HG02588 (cell line): ENCODE results near the gene AFAP1.

Source experiments
- ATAC-seq: cut with Tn5 transposase; IDR thresholded peaks from one replicate; pipeline ENCODE4 v1.9.1; 2021; ENCODE audit warnings: mild to moderate bottlenecking, moderate library complexity; ENCODE audit not compliant: unreplicated experiment

Gene AFAP1

DNA sequence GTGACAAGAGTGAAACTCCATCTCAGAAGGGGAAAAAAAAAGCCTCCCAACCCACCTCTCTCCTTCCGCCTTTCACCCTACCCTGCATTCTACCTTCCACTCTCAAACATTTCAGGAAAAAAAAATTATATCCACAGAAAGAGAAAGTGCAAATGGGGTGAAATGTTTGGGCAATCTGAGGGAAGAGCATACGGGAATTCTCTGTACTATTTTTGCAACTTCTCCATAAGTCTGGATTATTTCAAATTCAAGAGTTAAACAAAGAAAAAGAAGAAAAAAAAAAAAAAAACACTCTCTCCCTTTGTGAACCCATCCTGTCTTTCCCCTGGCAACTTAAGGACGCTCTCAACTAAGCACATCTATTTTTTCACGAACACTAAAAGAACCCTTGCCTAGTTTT, 41.3 kb downstream of the AFAP1 start:
- no peak for ATAC-seq

GRCh38 chr4:7897811-7898210, 41.9 kb downstream of the AFAP1 start:
- no peak for ATAC-seq

- ATAC-seq = no peak
Measured at GRCh38 chr4:7894677-7895181, 44.9 kb downstream of the AFAP1 start.

DNA sequence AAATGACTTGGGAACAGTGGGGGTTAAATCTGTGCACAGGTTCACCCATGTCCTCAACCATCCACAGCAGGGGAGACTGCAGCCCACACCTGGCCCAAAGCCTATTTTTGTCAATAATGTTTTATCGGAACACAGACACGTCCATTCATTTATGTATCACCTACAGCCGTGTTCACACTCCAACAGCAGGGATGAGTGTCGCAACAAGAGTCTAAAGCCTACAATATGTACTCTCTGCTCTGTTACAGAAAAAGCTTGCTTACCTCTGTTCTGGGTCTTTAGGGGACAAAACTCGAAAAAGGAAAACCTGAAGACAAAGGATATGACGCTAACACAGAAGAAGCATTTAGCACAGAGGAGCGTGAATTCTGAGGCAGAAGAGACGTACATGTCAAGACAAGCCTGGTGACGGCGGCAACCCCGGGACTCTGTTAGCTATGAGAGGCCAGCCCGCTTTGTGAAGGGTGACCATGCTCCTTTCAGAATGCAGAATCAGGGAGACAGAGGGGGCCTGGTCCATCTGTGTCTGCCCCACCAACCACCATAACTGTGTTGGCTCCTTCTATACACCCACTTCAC, 45.5 kb downstream of the AFAP1 start:
- ATAC-seq = no peak

GRCh38 chr4:7893539-7893938, 46.1 kb downstream of the AFAP1 start:
- no peak for ATAC-seq

GRCh38 chr4:7892212-7893019, 47.2 kb downstream of the AFAP1 start:
- ATAC-seq = no peak

GRCh38 chr4:7890635-7891393, 48.8 kb downstream of the AFAP1 start:
- ATAC-seq = no peak

DNA sequence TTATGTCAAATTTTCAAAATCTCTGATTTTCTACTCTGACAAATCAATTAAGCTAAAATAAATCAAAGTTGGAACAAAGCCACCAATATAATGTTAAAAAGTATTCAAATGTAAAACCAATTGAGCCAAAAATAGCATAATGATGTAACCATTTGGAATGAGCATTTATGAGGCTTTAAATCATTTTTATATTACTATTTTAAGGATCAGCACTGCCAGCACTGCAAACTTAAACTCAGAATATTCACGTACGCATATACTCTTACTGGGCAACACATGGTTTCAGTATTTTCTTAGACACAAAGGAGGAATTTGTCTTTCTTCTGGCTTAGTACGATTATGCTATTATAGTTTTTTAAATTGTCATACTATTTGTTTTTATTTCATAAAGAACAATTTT, 52.2 kb downstream of the AFAP1 start:
- no peak for ATAC-seq

GRCh38 chr4:7886007-7886973, 53.4 kb downstream of the AFAP1 start:
- no peak for ATAC-seq

DNA sequence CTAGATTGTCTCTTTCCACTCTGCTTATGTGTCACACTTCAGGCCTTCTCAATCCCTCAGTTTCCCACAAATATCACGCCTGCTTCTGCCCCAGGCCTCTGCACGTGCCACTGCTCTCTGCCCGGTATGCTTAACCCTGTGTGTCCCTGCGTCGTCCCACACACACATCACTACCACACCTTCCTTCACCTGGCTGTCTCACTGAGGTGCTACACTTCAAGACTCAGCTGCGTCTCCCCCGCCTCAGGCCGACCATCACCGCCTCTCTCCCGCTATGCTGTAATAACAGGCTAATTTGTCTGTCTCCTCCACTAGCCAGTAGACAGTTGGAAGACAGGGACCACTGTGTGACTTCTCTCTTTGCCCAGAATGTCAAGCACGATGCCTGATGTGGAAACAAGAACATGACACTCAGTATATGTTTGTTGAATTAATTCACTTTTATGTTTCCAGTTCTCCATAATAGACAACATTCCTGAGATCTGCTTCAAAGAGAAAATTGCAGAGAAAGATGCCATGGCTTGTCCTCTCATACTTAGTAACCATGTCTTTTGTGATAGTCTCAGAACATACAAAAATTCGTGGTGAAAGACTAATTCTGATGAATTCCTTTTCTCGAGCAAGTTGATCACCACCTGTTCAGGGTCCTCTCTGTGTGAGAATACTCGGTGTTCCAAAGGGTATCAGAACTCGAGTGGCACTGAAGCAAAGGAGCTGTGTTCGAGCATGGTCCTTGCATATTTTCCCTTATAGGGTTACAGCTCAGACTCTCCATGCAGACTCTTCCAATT, 54.2 kb downstream of the AFAP1 start:
- no peak for ATAC-seq

GRCh38 chr4:7880683-7881082, 59.0 kb downstream of the AFAP1 start:
- ATAC-seq = no peak

GRCh38 chr4:7879127-7879526, 60.5 kb downstream of the AFAP1 start:
- no peak for ATAC-seq

DNA sequence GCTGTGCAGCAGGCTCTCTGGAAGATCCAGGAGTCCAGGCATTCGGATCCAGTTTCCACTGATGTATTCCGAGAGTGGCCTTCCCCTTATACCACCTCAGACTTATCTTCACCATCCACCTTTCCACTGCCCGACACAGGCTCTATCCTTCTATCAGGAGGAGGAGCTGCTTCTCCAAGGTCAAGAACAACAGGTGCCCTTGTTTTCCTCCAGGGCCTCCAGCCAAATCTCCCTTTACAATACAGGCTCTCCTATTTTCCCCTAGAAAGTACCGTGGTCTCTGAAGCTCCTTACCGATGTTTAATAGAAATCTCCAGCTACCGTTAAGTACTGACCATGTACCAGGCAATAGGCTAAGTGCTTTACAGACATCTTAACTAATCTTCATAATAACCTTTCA, 61.3 kb downstream of the AFAP1 start:
- ATAC-seq = no peak

GRCh38 chr4:7877176-7877575, 62.5 kb downstream of the AFAP1 start:
- ATAC-seq = no peak

- no peak for ATAC-seq
Measured at GRCh38 chr4:7876201-7876875, 63.3 kb downstream of the AFAP1 start.

DNA sequence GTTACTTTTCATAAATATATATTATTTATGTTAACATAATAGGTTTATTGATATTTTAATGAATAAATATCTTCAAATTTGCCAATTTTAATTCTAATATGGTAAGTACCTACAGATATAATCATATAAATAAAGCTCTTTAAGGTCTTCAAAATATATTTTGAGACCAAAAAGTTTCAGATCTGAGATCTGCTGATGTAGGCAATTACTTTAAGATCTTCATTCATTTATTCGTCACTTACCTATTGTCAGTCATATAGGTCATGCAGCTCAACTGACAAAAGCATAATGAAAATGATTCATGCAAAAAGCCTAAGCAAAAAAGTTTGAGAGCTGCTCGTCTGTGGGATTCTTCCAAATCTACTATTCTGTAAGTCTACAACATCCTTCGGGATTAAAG, 64.8 kb downstream of the AFAP1 start:
- ATAC-seq = no peak

DNA sequence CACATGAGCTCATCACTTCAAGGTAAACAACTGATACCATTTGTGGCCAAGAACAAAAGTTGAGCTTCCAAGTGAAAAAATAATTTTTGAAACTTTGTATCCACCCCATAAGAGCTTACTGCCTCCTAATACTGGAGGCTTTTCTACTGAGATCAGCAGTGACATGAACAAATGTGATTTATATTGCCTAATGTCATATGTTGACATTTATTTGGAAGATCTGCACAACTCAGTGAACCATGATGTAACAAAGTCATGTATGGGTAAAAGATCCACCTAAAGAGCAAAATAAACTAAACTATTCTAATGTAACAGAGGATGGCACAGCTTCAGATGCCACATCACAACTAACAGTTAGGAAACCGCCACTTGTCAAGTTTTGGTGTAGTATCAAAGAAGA, 65.8 kb downstream of the AFAP1 start:
- ATAC-seq = no peak

GRCh38 chr4:7872264-7872771, 67.3 kb downstream of the AFAP1 start:
- ATAC-seq = no peak

GRCh38 chr4:7871356-7871755, 68.3 kb downstream of the AFAP1 start:
- ATAC-seq = no peak
